GM19238 (cell line): ENCODE results near the gene PXMP4.

Source experiments
- DNase-seq: peaks from one replicate; pipeline ENCODE4 v3.0.0; 2011; ENCODE audit warnings: low spot score; ENCODE audit not compliant: insufficient read length

The PXMP4 gene

DNA sequence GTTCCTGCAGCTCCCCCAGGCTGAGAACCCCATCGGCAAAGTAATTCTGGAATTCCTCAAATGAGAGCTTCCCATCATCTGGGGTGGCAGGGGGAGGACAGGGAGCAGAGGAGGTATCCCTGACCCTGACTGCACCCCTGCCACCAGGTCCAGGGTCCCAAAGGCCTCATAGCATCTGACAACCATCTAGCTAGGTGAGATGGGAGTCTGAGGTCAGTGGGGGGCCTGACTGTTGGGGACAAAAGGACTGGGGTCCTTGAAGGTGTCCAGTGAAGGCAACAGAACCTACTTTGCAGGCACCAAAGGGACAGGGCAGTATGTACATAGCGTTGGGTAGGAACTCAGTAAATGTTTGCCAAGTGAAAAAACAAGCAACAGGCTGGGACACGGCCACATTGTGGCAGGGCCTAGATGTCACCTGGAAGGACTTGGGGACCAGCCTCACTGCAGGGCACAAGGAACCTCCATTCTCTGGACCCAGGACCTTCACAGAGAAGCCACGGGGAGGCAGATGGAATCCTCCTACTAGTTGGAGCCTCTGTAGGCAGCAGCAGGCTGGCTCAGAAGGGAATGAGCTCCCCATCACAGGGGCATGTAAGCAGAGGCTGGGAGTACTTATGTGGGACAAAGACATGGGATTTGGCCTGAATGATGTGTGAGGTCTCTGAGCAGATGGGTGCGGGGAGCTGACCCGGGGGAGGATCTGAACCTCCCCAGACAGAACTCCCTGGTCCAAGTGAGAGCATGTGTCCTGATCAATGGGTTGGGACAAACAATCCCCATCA is 49.2 kb downstream of the PXMP4 start:
- no peak for DNase-seq

DNA sequence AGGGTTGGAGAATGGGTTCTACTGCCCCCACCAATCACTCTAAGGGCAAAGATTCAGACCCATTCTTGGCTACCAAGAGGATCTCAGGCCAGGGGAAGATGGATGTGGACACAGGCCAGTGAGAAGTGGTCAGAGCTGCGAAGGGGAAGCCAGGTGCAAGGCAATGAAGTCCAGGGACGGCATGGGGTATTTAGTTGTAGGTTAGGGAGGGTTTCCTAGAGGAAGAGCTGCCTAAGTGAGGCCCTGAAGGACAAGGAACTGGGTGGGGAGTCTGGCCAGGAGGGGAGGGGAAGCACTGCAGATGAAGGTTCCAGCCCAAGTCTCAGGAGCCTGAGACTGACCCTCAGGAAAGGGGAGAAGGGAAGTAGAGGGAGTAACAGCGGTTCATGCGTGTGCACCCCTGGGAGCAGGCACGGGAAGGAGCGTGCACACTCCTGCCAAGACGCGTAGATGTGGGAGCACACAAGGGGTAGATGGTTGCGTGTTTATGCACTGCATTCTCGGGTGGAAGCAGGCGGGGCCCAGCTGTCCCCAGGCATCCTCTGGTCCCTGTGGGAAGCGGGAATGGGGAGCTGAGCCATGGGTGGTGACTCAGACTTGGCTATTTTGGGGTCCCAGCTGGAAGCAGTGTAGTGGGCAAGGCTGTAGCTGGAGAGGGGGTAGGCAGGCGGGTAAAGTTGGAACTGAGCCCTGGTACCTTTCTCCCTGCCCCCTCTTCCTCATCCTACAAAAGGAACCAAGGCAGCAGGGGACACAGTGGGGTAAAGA is 50.1 kb downstream of the PXMP4 start:
- DNase-seq, result no peak

DNA sequence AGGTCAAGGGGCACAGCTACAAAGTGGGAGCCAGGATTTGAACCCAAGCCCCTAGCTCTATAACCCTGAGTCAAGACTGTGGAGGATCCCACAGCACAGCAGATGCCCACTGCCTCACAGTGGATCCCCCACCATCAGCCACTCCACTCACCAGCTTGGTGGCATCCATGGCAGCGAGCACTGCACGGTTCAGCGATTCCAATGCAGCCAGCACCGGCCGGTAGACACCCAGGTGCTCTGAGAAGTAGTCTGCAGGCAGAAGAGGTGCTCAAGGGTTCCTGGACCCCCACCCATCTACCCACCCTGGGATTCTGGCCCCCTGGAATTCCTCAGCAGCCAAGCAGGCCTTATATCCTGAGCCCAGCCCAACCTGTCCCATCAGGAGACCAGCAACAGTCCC is 50.9 kb downstream of the PXMP4 start:
- DNase-seq, result no peak

DNA sequence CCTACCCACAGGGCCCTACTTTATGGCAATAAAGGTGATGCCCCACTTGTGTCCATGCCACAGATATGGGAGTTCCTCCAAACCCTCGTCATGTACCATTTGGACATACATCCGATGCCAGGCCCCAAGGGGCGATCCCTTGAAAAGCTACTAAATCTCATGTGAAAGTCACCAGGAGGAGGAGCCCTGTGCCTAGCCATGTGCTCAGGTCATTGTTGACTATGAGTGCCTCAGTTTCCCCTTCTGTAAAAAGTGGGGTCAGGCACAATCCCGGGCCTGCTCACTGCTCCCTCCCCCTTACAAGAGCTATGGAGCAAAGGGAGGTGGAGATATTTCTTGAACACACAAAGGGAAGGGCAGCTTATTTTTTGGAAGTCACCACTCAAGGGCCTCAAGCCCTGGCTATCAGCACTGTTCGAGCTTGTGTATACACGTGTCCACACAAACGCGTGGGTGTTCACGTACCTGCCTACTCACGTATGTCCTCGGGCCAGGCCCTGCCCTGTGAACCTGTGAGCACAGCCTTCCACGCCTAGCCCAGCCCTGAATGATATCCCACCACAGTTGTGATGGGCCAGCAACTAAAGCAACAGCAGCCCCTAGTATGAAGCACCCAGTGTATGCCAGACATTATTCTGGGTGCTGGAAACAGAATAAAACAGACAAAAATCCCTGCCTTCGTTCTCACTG is 51.5 kb downstream of the PXMP4 start:
- DNase-seq, result no peak

DNA sequence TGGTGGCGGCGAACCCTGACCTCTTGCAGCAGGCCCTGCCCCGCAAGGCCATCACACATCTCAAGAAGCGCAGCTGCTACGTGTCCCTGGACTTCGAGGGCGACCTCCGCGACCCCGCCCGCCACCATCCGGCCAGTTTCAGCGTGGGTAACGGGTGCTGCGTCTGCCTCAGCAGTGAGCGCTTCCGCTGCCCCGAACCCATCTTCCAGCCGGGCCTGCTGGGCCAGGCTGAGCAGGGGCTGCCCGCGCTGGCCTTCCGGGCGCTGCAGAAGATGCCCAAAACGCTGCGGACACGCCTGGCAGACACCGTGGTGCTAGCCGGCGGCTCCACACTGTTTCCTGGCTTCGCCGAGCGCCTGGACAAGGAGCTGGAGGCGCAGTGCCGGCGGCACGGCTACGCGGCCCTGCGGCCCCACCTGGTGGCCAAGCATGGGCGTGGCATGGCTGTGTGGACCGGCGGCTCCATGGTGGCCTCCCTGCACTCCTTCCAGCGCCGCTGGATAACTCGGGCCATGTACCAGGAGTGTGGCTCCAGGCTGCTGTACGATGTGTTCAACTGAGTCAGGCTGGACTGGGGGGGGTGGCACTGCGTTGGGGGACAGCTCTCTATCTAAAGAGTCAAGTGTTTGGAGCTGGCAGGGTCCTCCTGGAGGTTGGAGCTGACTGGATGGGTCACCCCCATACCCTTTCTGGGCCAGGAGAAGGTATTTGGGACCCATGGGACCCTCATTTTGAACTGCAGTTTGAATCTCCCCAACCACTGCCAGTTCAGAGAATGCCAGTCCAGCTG is 52.2 kb downstream of the PXMP4 start:
- peak; percentile 87 for DNase-seq

GRCh38 chr20:33667245-33667675 is 52.9 kb downstream of the PXMP4 start:
- no peak for DNase-seq

GRCh38 chr20:33666293-33667244 is 53.5 kb downstream of the PXMP4 start, which contains the start of gene ACTL10:
ACTL10 (plus strand) TSS chr20:33666943; CDS start chr20:33667498, 555 bp downstream.
- peak; percentile 97 for DNase-seq

GRCh38 chr20:33664762-33665144 is 55.4 kb downstream of the PXMP4 start:
- DNase-seq, result no peak

DNA sequence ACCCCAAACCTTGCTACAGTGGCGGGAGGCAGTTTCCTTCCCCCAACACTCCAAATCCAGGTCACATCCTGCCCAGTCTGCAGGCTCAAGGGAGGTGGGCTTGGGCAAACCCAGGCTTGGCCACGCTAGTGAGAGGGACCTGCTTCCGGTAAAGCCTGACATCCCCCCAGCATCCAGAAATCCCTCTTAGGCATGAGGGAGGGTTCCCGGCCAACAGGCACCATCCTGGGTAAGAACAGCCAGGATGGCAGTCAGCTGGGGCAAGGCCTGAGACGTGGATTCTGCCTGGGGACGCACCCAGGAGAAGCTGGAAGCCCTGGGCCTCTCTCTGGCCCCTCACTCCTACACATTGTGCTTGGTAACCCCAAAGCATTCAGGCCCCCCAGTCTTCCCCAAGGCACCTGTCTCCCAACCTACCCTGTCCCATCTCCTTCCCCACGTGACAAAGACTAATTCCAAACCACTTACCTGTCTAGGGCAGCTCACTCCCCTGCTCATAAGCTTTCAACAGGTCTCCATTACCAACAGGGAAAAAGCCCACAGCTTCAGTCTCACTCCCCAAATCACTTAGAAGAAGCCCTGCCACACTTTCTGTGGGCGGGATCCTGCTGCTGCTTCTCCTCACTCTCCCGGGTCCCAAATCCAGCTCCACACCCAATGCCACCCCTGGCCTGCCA is 55.9 kb downstream of the PXMP4 start:
- DNase-seq, result no peak

DNA sequence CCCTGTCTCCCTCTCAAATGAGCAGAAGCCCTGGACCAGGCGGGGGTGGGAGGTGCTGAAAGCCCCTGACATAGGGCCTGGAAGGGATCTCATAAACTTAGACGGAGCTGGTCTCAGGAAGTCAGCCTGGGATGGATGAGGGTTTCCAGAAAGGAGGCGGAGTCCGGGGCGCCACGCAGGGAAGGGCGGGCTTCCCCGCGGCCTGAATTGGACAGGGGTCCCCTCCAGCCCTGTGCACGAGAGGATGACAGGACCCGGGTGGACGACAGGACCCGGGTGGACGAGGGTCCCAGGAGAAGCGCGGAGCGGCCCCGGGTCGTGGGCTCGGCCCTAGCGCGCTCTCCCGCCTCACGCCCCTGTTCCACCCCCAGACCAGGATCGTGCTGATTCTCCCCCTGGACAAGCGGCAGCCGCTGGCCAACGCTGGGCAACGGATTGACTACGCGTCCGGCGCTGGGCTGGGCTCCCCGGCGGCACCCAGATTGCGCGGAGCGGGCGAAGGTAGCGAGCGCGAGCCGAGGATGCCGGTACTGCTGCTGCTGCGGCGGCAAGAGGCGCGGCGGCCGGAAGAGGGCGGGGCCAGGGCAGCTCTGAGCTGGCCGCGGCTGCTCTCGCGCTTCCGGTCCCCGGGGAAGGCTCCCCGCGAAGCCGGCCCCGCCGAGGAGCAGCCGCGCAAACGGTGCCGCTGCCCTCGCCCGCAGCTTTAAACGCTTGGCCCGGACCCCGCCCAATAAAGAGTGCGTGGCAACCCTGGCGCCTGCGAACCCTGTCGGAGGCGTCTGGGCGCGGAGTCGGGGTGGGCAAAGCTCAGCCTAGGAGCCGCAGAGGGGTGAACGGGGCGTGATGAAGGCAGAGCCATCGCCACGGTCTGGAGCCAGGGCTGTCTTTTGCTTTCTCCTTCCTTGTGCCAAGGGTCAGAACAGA is 56.7 kb downstream of the PXMP4 start:
- DNase-seq, result peak; percentile 88

- no peak for DNase-seq
Observed at GRCh38 chr20:33662172-33662571, 57.9 kb downstream of the PXMP4 start, which contains the start of gene C20orf144. C20orf144 (plus strand) TSS chr20:33662327; CDS start chr20:33662346, 19 bp downstream.

GRCh38 chr20:33660685-33661058 is 59.4 kb downstream of the PXMP4 start:
- DNase-seq, result no peak

DNA sequence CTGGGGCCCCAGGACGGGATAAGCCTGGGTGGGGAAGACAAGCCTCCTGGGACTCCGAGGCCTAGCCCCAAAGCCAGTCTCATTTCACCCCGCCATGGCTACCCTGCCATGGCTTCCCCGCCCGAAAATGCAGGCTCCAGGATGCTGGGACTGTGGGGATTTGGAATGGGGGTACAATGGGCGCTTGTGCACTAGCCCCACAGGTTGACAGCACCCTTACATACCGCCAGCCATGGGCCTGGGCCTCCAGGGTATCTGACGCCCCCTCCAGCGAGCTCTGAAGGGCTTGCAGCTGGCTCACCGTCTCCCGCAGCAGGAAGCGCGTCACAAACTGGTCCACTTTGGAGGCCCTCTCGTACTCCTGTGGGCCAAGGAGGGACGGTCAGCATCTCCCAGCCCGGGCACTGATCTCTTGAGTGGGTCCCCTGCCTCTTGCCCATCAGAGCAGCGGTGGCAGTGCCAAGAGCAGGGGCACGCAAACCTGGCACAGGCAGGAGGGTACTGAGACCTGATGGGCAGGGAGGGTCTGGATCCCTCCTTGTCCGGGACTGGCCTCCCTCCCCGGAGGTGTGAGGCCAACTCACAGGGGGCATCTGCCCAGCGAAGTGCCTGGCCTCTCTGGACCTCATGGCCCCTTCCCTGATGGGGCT is 60.0 kb downstream of the PXMP4 start:
- no peak for DNase-seq

- no peak for DNase-seq
Observed at GRCh38 chr20:33659341-33660034, 60.6 kb downstream of the PXMP4 start.

DNA sequence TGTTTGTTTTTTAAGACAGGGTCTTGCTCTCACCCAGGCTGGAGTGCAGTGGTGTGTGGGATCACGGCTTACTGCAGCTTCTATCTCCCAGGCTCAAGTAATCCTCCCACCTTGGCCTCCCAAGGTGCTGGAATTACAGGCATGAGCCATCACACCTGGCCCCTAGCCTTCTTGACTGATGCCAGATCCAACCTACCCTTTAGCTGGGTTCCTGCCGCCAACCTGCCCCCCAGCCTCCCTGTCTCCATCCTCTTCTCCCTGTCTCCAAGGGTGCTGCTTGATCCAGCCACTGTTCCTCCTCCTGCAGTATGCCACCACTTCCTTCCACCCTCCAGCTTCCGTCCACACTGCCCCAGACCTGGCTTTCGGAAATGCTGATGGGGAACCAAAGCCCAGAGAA is 61.2 kb downstream of the PXMP4 start:
- no peak for DNase-seq

DNA sequence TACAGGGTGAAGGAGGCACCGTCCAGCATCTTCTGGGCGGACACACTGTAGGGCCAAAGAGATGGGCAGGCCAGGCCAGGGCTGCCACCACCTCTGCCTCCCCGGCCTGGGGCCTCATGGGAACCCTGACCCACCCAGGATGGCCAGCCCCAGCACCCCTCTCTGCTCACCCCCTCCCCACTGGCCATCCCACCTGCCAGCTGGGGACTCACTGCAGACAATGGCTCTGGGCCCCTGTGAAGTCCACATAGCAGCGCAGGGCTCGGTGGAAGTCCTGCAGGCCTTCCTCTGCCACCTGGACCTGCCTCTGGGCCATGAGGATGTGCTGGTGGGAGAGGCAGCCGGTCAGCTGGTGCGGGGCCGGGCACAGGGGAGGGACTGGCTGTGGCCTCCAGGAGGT is 61.6 kb downstream of the PXMP4 start:
- no peak for DNase-seq

- DNase-seq, result no peak
Observed at GRCh38 chr20:33657704-33658095, 62.4 kb downstream of the PXMP4 start.
